GM21447 (cell line): ENCODE results near the gene C1orf87.

Experiments
- ATAC-seq: cut with Tn5 transposase; IDR thresholded peaks from one replicate; pipeline ENCODE4 v1.9.1; 2021; ENCODE audit not compliant: unreplicated experiment

C1orf87 gene, protein sequence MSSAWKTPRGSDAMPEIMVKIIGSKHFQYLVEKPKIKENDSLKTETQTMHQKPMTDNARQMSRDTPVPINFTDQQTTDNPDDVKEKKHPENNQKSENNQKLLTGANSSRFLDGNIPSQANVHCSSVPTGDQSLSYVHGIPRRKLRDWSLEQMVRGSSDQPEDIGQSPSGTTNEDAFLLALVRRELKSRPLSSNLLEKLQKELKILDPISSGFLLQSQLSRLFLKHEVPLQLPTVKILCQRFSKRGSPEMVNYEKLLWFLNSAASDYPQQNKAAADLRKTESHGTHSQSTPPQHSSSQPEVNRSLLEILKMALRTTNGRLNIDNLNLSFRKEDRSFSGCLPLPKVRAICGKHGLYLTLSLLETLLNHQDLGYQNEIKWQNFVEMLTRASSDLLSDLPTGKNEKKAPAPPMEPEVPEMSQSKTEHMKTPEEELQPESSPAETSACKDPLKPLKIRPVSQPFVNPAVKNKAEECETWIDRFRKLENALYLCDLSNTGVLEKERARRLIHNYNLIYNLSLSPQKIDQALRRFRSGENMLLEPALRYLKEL

DNA sequence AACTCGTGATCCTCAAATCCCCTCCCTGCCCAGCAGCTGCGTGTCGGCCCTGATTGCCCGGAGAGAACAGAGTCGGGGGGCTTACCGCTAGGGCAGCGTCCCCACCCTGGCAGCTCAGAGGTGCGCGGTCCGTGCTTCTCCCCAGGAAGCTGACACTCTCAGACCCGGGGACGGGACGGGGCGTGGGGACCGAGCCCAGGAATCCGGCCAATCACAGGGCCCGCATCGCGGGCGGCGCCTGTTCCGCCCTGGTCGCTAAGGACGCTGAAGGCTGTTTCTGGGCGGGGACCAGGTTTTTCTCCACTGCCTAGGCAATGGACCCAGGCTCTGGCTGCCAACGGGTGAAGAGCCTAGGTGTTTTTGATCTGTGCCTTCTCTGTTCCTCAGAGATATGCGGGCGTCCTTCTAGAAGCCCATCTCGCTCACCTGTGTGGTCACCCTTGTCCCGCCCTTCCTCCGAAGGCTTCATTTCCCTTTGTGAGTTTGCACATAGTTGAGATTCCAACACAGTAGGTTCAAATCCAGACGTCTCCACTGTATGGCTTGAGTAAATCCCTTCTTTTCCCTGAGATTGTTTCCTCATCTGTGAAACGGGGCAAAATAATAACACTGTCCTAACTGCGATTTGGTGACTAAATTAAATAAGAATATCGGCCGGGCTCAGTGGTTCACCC is at the start of gene C1orf87:
C1orf87 (minus strand) TSS at position 166 of the 674 bp plus-strand sequence. CDS start 1,127 bp downstream, outside the sequence.
- ATAC-seq, result no peak

DNA sequence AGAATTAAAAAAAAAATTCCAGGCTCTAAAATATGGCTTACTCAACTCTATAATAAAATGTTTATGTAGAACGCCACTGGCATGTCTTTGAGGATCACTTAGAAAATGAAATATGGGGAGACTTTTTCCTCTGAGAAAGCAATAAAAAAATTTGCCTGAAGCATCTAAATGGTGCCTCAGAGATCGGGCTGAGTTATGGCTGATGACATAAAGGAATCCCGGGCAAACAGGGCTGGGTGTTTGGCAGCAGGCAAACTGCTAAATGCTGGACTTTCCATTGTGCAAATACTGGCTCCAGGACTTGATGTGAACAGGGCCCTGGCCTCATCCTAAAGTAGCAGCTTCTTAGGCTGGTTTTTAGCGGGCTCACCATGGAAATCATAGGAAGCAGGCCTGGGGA is 44.5 kb upstream of the C1orf87 start:
- no peak for ATAC-seq

DNA sequence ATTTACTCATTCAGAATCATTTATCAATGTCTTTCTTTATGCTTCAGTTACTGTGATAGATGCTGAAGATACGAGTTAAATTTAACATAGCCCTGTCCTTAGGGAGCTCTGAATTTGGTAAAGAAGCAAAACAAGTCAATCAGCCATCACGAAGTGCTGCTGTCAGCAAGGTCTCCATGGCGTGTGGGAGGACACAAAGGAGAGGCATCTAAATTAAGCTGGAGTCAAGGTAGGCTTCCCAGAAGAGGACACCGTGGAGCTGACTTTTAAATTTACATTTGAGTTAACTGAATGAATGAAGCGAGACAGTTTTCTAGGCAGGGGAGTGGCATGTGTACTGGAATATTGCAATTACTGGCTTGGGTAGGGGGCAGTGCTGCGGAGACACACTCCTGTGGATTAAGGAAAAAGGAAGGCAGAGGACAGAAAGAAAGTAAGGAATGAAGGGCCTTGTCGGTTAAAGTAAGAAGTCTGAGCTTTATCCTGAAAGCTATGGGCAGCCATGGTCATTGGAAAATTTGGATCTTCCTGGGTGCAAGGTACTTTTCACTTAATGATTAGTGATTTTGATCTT is 41.3 kb upstream of the C1orf87 start:
- ATAC-seq, result no peak

DNA sequence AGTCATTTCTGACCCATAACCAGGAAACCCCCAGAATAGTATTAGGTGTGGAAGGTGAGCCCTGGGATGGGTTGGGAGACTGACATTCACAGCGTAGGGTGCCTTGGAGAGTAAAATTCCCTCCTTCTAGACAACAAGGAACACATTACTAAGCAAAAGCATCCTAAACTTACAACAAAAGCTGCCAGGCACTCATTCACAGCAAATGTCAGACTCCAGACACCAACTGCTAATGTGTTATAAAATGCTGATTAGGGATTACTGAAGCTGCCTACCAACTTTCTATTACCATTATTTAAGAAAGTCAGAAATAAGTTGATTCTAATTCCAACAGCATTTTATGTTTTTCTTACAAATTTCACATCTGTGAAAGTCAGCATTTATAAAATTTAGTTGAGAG is 40.0 kb upstream of the C1orf87 start:
- ATAC-seq, result no peak

DNA sequence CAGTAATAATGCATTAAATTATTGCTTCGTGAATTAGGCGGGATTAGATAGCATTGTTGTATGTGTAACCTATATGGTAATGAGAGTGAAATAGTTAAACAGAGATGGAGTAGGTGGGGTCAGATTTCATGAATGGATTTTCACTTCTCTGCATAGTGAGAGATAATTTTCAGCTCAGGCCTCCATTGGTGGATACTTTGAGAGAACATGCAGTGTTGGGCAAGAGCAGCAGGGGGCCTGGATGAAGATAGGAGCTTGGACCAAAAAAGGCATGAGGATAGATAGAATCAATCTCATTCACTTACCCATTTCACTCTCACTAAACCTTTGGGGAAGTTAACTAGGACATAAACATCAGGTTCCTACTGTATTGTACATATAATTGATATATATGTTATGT is 39.5 kb upstream of the C1orf87 start:
- no peak for ATAC-seq

DNA sequence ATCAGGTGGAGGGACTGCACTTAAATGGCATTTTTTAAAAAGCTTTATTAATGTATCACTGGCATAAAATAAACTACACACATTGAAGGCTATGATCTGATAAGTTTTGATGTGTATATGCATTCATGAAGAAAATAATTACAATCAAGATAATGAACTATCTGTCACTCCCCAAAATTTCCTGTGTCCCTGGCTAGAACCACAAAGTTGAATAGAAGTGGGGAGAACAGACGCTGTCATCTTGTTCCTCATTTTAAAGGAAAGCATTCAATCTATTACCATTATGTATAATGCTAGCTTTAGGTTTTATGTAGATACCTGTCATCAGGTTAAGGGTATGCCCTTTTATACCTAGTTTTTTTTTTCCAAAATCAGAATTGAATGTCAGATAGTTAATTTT is 38.1 kb upstream of the C1orf87 start:
- no peak for ATAC-seq

DNA sequence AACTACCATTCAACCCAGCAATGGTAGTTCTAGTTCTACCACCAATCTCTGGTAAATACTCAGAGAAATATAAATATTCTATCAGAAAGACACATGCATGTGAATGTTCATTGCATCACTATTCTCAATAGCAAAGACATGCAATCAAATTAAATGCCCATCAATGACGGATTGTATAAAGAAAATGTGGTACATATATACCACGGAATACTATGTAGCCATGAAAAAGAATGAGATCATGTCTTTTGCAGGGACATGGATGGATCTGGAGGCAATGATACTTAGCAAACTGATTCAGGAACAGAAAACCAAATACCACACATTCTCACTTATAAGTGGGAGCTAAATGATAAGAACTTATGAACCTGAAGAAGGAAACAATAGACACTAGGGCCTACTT is 37.5 kb upstream of the C1orf87 start:
- no peak for ATAC-seq

DNA sequence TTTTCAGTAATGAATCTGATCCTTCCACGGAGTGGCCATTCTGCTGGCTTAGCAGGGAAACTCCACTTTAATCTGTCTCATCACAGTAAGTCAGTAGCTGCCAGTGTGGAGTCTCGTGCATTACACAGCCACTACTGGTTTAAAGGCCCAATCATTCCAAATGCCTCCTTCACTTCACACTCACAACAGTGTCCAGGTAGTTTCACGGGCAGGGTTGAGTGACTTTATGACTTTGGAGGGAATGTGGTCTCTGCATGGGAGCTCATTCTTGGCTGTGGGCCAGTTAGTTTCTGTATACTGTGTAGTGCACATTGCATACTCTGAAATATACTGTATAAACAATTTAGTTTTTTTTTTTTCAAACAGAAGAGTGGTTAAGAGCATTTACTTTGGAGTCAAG is 34.6 kb upstream of the C1orf87 start:
- ATAC-seq, result no peak

DNA sequence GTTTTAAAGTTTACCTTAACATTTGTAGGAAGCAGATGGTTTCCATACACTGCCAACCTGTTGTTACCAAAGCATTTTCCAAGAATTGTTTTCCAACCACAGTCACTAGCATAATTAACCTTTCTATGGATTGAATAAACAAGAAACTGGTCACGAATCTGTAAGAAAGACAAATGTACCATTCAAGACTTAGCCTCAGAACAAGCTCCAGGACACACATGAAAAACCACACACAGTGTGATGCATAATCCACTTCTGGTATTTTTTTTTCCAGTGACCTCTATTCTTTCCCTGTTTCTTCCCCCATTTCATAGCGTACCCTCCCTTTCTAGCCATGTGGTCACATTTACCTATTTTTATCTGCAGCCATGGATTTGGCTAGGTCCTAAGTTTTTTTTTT is 29.6 kb upstream of the C1orf87 start:
- ATAC-seq, result no peak

DNA sequence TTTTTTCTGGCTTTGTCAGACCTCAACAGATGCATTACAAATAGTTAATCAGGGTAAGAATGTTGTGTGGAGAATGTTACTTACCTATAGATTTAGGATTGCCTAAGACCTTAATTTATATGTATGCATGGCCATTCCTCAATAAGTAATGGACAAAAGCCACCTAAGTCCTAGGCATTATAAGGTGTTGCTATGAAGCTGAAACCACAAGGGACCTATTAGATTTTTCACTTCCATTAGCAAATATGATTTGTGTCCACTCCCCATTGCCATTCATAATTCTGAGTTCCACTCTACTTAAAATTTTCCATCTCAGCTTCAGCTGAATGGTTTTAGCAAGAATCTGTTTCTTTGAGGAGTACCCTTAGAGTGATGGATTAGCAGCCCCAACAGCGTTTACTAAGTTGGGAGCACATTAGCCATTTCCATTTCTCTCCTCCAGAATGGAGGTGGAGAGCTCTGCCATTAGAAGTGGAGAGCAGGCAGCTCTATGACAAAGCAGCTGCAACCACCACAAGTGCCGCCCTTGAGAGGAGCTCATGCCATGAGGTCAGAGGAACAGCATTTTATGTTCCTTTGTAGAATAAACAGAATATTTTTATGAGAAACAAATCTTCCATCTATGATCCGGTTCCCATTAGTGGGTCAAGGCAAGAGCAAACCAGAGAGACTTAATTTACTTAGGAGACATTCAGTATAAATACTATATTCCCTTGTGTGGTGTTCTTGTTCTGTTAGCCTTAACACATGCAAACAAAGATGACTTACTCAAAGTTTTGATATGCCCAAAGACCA is 28.9 kb upstream of the C1orf87 start:
- no peak for ATAC-seq

DNA sequence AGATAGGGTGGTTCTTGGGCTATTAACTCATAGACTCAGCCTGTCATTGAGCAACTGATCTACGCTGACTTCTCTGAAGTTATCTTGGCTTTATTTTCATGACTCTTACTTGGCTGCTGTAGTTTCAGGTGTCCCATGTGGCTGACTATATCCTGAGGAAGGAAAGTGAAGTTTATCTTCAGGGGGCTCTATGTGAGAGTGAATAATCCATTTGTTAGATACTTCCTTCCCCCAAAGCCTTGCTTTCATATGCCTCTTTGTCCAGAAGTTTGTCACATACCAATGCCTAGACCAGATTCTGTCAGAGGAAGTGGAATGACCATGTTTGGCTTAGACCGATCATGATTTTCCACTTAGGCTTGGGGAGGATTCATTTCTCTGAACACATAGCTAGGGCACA is 27.9 kb upstream of the C1orf87 start:
- ATAC-seq, result no peak

DNA sequence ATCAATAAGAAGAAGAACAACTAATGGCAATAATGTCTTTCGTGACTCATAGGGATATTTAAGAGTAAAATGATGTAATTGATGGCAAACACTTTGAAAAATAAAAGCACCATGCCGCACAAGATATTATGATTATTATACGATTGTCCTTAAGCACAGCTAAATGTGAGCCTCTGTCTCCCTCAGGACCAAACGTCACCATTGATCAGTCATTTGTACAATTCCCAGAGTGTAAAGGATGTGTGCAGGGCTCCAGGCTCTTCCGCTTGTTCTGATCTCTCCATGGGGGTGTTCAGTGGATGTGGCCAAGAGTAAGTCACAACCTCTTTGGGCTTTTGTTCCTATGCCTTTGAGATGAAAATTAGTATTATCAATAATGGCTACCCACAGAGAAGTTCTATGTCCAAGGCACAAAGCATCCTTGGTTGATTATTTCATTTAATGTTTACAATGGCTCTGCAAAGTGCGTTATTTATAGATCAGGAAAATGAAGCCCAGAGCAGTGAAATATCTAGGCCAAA is 17.7 kb upstream of the C1orf87 start:
- ATAC-seq, result no peak

DNA sequence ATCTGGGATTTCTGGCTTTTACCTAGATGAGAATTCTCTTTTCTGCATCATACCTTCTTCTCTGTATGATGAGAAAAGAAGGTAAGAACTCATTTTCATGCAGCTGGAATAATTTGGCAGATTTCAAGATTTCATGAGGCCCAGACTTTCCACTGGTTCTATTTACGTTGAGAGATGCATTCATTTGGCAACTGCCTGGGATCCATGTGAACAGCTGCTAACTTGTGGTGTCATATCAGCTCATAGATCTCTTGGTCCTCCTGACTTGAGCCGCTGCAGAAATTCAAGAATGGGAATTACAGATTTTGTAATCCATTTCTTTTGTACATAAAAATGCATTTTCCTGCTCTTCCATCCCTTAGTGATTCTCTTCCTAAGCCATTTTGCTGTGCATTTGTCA is 17.1 kb upstream of the C1orf87 start:
- ATAC-seq, result no peak

DNA sequence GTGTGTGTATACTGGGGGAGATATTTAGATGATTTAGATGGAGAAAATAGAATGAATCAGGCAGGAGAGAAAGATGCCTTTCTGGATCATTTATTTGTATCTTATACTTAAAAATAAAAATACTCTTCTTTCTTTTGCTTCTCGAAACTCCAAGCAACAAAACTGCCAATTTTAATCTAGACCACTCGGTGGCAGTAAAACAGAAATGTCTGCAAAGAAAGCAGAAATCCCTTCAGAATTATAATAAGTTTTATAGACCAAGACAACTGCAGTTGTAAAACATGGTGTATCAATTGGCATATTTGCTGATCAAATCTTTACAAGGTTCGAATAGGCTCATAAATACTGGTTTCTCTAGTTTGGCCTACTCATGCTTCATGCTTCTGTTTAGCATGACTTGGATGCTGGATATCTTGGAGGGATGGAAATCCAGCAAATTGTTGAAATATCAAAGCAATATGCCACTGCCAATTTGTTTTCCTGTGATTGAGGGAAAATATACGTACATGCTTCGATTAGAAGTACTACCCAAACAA is 15.1 kb upstream of the C1orf87 start:
- ATAC-seq, result no peak

DNA sequence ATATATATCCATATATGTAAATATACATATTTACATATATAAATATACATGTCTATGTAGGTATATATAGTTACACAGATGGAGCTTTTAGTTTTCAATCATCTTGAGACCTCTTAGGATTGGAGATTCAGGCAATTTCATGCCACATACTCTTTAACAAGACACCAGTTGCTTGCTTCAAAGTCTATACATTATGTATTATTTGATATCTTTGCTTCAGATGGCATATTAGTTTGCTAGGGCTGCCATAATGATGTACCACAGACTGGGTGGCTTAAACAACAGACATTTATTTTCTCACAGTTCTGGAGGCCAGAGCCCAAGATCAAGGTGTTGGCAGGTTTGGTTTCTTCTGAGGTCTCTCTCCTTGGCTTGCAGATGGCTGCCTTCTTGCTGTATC is 14.1 kb upstream of the C1orf87 start:
- ATAC-seq, result no peak

DNA sequence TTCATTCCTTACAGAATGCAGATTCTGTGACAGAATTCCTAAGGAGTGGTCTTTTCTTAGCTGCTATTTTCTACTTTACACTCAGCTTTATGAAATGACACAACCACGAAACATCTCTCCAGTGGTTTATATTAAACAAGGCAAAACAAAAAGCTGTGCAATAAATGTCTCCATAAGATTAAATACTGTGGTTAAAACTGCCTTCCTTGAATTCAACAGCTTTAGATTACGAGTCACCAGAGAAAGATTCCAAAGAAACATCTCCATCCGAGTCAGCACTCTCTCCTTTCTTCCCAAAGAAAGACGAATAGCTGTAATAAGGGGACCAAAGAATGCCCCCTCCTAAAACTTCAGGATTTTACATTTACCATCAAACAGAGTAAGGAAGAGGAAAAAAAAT is 4.6 kb upstream of the C1orf87 start:
- no peak for ATAC-seq

DNA sequence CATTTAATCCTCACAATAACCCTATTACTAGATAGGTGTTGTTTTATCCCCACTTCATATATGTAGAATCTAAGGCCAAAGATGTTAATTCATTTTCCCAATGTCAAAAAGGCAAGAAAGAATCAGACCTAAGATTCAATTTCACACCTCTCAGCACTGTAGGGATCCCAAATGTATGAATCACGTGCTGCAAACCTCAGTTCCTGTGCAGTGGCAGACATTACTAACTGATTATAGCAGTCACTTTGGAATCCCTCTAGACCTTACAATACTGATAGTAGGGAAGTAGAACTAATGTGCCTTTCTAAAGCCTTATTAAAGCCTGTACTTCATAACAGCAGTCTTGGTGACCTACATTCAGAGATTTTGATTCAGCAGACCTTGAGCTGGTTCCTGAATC is 2.3 kb downstream of the C1orf87 start:
- ATAC-seq, result no peak

DNA sequence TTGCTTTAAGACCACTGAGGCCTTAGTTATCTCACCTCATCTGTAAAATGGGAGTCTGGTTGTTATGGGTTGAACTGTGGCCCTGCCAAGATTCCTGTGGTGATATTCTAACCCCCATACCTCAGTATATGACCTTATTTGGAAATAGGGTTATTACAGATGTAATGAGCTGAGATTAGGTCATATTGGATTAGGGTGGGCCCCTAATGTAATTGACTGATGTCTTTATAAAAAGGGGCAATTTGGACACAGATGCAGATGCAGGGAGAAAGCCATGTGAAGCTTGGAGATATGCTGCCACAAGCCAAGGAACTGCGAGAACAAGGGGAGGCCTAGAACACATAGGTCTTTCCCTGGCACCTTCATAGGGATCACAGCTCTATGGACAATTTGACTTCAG is 3.9 kb downstream of the C1orf87 start:
- ATAC-seq, result no peak

DNA sequence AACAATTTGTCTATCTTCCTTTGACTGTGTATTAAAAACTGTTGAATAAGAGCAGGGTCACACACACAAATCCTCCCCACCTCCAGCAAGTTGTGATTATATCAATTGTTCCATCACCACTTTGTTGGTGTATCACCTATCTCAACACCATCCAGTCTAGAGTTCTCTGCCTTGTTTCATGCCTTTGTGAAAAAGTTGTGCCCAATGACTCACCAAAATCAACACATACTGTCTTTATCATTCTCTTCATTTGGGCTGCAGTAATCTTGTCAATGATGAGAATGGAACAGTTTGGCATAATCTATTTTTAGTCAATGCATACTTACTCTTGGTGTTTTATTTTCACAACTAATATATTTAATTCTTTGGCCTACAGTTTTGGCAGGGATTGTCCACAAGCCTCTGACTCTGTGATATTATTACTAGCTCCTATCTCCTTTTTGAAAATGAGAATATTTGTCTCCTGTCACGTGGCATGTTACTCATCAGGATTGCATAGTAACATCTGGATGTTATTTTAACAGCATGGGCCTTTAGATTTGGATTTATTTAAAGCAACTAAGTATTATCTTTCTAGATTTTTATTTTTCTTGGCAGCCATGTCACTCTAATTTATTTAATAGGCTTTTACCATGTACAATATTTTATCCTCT is 5.1 kb downstream of the C1orf87 start:
- ATAC-seq, result no peak

DNA sequence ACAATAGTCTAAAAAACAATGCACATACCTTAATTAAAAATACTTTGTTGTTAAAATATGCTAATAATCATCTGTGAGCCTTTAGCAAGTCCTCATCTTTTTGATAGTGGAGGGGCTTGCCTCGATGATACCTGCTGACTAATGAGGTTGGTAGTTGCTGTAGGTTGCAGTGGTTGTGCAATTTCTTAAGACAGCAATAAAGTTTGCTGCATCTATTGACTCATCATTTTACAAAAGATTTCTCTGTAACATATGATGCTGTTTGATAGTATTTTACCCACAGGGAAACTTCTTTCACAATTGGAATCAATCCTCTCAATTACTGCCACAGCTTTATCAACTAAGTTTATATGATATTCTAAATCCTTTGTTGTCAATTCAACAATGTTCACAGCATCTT is 7.6 kb downstream of the C1orf87 start:
- no peak for ATAC-seq
